GM18873 (cell line): ENCODE measurements around the gene TMC5.
"Not testable (repeated sequence)": the region's sequence is repeated elsewhere in the genome, so short reads cannot be mapped to it uniquely, and the experiment has no call there.

Source experiments
- ATAC-seq: cut with Tn5 transposase; IDR thresholded peaks from one replicate; pipeline ENCODE4 v1.9.1; 2021; ENCODE audit warnings: mild to moderate bottlenecking, moderate library complexity, moderate number of reproducible peaks; ENCODE audit not compliant: unreplicated experiment, low FRiP score

TMC5 gene, protein sequence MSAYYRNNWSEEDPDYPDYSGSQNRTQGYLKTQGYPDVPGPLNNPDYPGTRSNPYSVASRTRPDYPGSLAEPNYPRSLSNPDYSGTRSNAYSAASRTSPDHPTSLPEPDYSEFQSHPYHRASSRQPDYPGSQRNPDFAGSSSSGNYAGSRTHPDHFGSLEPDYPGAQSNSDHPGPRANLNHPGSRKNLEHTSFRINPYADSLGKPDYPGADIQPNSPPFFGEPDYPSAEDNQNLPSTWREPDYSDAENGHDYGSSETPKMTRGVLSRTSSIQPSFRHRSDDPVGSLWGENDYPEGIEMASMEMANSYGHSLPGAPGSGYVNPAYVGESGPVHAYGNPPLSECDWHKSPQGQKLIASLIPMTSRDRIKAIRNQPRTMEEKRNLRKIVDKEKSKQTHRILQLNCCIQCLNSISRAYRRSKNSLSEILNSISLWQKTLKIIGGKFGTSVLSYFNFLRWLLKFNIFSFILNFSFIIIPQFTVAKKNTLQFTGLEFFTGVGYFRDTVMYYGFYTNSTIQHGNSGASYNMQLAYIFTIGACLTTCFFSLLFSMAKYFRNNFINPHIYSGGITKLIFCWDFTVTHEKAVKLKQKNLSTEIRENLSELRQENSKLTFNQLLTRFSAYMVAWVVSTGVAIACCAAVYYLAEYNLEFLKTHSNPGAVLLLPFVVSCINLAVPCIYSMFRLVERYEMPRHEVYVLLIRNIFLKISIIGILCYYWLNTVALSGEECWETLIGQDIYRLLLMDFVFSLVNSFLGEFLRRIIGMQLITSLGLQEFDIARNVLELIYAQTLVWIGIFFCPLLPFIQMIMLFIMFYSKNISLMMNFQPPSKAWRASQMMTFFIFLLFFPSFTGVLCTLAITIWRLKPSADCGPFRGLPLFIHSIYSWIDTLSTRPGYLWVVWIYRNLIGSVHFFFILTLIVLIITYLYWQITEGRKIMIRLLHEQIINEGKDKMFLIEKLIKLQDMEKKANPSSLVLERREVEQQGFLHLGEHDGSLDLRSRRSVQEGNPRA

DNA sequence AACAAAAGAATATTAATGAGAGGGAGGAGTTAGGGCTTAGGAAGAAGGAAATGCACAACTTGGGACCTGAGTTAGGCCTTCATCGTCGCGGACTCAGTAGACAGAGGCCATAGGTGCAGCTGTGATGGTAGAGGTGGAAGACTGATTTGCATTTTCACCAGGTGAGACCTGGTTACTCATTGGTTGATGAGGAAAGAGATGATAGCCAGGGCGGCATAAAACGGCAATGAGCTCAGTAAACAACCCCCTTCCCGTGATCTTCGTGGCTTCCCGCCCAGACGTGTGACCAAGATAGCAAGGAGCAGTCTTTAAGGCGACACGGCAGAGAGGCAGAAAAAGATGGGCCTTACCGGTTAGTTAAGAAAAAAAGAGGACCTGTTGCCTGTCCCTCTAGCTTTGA lies at the start of gene TMC5:
TMC5 (plus strand) TSS at position 244 of the 400 bp plus-strand sequence. CDS start 22,156 bp downstream, outside the sequence.
- no peak for ATAC-seq

- not testable (repeated sequence) for ATAC-seq
Observed at GRCh38 chr16:19372541-19372940, 45.1 kb upstream of the TMC5 start.

- ATAC-seq, result no peak
Observed at GRCh38 chr16:19374402-19374801, 43.3 kb upstream of the TMC5 start.

- ATAC-seq, result no peak
Observed at GRCh38 chr16:19375561-19376158, 42.0 kb upstream of the TMC5 start.

GRCh38 chr16:19377864-19378263 lies 39.8 kb upstream of the TMC5 start:
- no peak for ATAC-seq

DNA sequence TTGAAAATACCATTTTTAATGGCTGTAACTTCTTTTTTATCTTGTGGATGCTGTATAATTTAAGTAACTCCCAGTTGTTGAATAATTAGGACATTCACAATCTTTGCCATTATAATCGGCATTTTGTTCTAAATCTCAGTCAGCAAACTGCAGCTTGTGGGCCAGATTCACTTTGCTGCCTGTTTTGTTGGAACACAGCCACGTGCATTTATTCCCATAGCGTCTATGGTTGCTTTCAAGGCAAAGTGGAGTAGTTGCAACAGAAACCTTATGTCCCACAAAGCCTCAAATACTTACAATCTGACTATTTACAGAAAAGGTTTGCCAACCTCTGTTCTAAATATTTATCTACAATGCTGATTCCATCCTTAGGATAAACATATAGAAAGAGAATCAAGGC lies 39.2 kb upstream of the TMC5 start:
- no peak for ATAC-seq

DNA sequence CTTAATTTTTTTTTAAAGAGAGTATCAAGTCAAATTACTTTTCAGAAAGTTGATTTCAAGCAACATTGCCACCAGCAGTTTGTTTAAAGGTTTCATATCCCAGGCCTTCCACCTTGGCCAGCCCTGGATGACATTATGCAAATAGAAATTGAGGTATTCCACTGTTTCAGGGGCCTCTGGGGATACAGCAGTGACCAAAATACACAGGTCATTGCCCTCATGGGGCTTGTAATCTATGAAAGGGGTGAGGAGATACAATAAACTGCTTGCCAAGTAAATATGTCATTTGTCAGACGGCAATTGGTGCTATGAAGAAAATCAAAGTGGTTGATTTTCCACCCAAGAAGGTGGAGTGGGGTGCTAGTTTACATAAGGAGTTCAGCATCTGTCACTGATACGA lies 37.8 kb upstream of the TMC5 start:
- no peak for ATAC-seq

GRCh38 chr16:19380328-19380727 lies 37.4 kb upstream of the TMC5 start:
- no peak for ATAC-seq

DNA sequence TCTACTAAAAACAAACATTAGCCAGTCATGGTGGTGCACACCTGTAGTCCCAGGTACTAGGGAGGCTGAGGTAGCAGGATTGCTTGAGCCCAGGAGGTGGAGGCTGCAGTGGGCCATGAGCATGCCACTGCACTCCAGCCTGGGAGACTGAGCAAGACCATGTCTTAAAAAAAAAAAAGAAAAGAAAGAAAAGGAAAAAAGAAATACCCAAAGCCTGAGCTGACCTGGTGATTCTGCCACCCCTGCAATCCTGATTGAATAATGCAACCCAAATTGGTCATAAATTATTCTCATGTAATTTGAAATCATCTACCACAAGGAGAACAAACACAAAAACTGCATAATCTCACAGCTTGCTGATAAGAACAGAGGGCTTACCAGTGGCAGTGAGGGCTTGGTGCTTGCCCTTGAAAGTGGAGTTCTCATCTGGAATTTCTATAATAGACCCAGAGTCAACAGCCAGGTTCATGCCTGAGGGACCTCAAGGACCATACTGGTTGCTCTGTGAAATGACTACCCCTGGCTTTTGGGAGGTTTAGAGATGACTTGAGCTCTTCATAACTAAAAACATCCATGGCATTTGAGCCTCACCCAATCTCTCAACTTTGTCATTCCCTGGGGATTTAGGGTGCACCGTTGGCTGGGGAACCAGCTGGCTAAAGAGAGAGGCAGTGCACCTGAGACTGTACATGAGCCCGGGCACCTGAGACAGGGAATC lies 35.4 kb upstream of the TMC5 start:
- no peak for ATAC-seq

DNA sequence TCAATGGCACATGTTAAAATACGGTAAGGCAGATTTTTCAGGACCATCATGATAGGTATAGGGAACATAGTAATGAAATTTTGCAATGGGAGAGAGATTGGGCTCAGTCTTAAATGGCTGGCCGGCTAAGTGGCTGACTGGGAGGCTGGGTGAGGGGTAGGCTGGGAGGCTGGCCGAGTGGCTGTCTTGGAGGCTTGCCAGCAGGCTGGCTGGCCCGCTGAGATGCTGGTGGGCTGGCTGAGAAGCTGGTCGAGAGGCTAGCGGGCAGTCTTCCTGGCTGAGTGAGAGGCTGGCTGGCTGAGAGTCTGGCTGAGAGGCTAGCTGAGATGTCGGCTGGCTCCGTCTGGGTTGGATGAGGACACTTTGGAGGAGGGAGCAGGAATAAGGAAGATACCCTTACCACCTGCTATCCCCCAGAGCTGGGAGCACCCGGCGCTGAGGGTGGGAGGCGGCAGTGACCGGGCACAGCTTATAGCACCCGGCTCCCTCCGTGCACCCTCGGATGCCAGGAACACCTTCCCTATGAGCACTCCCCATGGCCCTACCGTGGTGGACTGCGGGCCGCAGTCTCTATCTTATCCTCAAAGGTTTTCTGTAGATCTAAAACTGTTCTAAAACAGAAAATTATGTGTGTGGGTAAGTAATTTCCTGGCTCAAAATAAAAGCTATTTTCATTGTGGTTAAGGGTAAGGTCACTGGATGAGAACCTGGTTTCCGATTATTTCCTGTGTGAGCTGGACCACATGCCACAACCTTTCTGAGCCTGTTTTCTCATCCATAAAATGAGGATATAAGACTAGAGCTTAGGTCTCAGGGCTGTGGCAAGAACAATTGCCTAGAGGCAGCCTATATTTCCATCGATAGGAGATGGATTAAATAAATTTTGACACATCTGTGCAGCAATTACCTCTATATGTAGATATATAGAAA lies 34.5 kb upstream of the TMC5 start:
- ATAC-seq, result no peak

- ATAC-seq, result no peak
Observed at GRCh38 chr16:19384656-19385055, 33.0 kb upstream of the TMC5 start.

- no peak for ATAC-seq
Observed at GRCh38 chr16:19386525-19386924, 31.2 kb upstream of the TMC5 start.

DNA sequence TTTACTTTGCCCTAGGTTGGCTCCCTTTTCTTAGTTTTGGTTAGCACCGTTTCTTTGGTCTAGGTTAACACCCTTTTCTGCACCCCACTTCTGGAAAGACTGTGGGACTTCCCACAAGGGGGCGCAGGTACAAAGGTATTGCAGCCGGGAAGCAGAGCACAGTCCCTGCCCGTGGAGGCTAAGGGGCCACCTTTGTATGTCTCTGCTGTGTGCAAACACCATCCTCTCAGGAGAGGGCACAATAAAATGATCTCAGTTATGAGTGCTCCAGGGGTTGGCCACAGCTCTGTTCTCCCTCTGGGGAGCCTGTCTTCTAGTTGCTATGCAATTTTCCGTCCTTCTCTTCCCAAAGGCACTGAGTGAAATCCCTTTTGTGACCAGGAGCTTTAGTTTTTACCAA lies 28.4 kb upstream of the TMC5 start:
- ATAC-seq, result no peak

- not testable (repeated sequence) for ATAC-seq
Observed at GRCh38 chr16:19391185-19391776, 26.4 kb upstream of the TMC5 start.

DNA sequence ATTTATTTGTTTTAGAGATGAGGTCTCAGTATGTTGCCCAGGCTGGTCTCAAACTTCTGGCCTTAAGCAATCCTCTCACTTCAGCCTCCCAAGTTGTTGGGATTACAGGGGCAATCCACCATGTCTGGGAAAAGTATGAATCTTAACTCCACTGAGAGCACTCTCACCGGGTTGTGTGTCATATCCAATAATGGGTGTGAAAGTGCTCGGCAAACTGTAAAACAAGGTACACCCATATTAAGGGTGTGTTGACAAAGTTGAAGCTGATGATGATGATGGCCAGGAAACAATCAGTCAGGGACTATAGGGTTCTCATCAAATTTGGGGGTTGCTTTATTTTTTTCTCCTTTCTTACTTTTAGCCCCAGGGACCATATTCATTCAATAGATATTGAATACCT lies 25.3 kb upstream of the TMC5 start:
- no peak for ATAC-seq

DNA sequence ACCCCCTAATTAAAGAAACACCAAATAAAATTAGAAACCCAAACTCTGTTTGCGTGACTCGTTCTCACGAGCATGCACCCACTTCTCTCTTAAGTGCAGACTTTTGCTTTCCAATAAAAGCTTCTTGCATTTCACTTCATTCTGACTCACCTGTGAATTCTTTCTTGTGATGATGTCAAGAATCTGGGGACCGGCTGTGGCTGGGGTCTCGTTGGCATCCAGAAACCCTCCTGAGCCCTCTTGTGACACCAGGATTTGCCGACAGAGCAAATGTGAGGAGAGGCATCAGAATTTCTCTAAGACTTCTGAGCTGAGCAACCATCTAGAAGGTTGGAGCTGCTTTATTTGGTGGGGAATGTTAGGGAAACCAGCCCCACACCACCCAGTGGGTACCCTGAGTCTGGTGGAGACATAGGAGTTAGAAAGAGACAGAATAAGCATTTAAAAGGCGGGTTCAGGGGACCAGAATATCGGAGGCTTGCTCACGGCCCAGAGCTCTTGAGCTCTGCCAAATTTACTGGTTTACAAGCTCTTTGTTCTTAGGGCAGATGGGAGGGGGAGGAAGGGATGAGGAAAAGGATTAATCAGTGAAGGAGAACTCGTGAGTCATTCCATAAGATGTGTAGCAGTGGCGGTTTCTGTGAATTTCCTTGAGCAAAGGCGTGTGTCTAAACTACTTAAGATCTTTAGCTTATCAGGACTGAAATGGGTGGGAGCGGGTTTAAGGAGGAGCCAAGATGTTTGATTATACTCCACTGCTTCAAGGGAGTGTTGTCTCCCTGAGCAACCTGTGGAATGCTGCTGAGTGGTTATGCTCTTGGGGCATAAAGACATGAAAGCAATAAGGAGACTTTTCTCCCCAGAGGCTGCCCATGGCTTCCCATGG lies 24.2 kb upstream of the TMC5 start:
- ATAC-seq, result no peak

- not testable (repeated sequence) for ATAC-seq
Observed at GRCh38 chr16:19395646-19396267, 21.9 kb upstream of the TMC5 start.
